Esophagus squamous epithelium (tissue), 4 donors: Measurements from ENCODE around the gene MSH3.

ENCODE experiments used
- CTCF ChIP-seq, 6 experiments: fragments of 450-650 bp in 4 of 6; fragments of 200-600 bp in 2 of 6; sonication (generic) in 2 of 6; IDR thresholded peaks; one replicate each; pipeline ENCODE4 v1.5.1; 2016 to 2019; ENCODE audit warnings: antibody characterized with exemption in 6 of 6, mild to moderate bottlenecking in 4 of 6, moderate library complexity in 4 of 6
- POLR2A ChIP-seq, 4 donors: fragments of 450-650 bp; IDR thresholded peaks; one replicate each; pipeline ENCODE4 v1.6.1; 2017; ENCODE audit warnings: antibody characterized with exemption in 4 of 4, mild to moderate bottlenecking in 4 of 4, moderate library complexity in 3 of 4

DNA sequence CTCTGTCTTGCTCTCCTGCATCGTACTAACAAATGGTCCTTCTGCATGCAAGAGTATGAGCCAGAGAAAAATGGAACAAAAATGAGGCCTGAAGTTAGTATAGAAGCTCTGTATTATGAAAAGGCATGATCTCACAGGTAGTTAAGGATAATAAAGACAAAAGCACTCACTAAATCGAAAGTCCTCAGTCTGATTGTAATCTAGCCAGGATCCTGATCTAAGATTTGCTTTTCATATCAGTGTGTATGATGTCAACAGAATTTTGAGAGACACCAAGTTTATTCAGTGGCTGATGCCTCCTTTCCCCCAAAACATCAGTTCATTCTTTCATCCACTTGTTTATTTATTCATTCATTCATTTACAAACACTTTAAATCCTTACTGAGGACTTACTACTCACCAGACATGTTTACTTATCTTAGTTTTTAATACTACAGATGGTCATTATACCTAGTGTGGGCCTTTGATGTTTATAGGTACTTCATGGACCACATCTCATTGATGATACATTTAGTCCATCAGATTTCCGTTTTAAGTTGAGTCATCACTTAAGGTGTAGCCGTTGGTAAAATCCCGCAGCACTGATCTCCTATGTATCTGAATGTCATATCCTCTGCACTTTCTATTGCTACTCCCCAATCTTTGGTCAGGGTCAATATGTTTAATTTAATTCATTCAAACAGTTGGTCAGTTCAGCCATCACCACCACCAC, 105.6 kb downstream of the MSH3 start:
- TF ChIP-seq POLR2A (IDR thresholded peaks at IDR 0.05), result no peak
- no peak for TF ChIP-seq CTCF (IDR thresholded peaks at IDR 0.05)
